ENCODE measurements around the gene RICTOR. TPM values are rescaled to one million over a fixed set of nuclear protein-coding genes. Genes with fewer than 3 reads are reported as not detected.

RICTOR gene
- total and polyA plus RNA-seq, 4 donors: 3.9 to 69.5 (median 31.7) TPM

GRCh38 chr5:39115644-39116343, 41.6 kb upstream of the RICTOR start:
- intact Hi-C loops (cut with DNase I): no loop called here
- no peaks in the 10 kb centered on the region for H3K4me1 ChIP-seq (ENCODE audit: control insufficient read depth in 1 of 2, insufficient read depth in 2 of 2, low read length in 2 of 2)
- H3K4me3 ChIP-seq (ENCODE audit: low read length in 2 of 2): no peak overlapping the region

GRCh38 chr5:39114155-39114554, 40.0 kb upstream of the RICTOR start:
- intact Hi-C loops (cut with DNase I): no loop called here
- ATAC-seq (ENCODE audit: low FRiP score): no peak

More at GRCh38 chr5:39115644-39116343, 41.6 kb upstream of the RICTOR start:
- no peaks in the 10 kb centered on the region for H3K36me3 ChIP-seq (ENCODE audit: control insufficient read depth in 1 of 2, insufficient read depth in 2 of 2, low read length in 1 of 2)
- H3K9me3 ChIP-seq (ENCODE audit: control insufficient read depth, low read length): no peaks in the 10 kb centered on the region
- WGBS, 2 donors: 56 to 58% methylated on average over 5 of the region's 5 CpGs
- H3K27me3 ChIP-seq (ENCODE audit: control insufficient read depth in 1 of 2, insufficient read depth in 2 of 2, low read length in 1 of 2): no peaks in the 10 kb centered on the region
- H3K27ac ChIP-seq (ENCODE audit: low read depth in 1 of 2, low read length in 2 of 2): no peak overlapping the region
- DNase-seq (no peak), ATAC-seq (ENCODE audit: low FRiP score) (no peak)

DNA sequence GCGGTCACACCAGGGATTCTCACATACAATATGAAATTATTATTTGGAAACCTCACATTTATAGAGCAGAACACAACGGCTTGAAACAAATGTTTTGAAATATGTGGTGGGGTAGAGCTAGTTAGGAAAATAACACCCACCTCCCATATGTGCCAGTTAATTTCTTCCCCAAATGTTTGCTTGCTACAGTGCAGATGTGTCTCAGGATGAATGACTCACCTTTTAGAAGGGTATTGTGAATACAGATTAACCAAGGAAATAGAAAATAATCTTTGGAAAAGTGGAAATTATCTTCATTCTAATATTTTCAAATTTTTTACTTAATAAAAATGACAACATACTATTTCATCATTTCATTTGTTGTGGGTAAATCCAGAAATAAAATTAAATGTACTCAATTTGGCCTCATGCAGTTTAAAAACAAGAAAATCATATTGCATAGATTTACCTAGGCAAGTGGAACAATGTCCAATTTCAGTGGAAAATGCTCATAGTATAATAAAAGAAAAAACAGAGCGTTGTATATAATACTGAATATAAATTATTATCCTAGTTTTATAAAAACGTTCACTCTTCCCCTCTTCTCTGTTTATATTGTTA, 39.3 kb upstream of the RICTOR start:
- DNase-seq (no peak), ATAC-seq (ENCODE audit: low FRiP score) (no peak)
- H3K9me3 ChIP-seq (ENCODE audit: control insufficient read depth, low read length): no peaks in the 10 kb centered on the region
- H3K4me3 ChIP-seq (ENCODE audit: low read length in 2 of 2): no peak overlapping the region
- H3K36me3 ChIP-seq (ENCODE audit: control insufficient read depth in 1 of 2, insufficient read depth in 2 of 2, low read length in 1 of 2): no peaks in the 10 kb centered on the region
- intact Hi-C loops (cut with DNase I): no loop called here
- H3K4me1 ChIP-seq (ENCODE audit: control insufficient read depth in 1 of 2, insufficient read depth in 2 of 2, low read length in 2 of 2): no peaks in the 10 kb centered on the region
- no peak overlapping the region for H3K27ac ChIP-seq (ENCODE audit: low read depth in 1 of 2, low read length in 2 of 2)
- no peaks in the 10 kb centered on the region for H3K27me3 ChIP-seq (ENCODE audit: control insufficient read depth in 1 of 2, insufficient read depth in 2 of 2, low read length in 1 of 2)
- 73 to 75% methylated on average over 4 of the region's 4 CpGs for WGBS, 2 donors

More at GRCh38 chr5:39114155-39114554, 40.0 kb upstream of the RICTOR start:
- 83 to 91% methylated on average over 4 of the region's 4 CpGs for WGBS, 2 donors
- no peak overlapping the region for H3K27ac ChIP-seq (ENCODE audit: low read depth in 1 of 2, low read length in 2 of 2)
- no peaks in the 10 kb centered on the region for H3K27me3 ChIP-seq (ENCODE audit: control insufficient read depth in 1 of 2, insufficient read depth in 2 of 2, low read length in 1 of 2)
- no peaks in the 10 kb centered on the region for H3K9me3 ChIP-seq (ENCODE audit: control insufficient read depth, low read length)
- H3K36me3 ChIP-seq (ENCODE audit: control insufficient read depth in 1 of 2, insufficient read depth in 2 of 2, low read length in 1 of 2): no peaks in the 10 kb centered on the region
- H3K4me1 ChIP-seq (ENCODE audit: control insufficient read depth in 1 of 2, insufficient read depth in 2 of 2, low read length in 2 of 2): no peaks in the 10 kb centered on the region
- no peak for DNase-seq
- no peak overlapping the region for H3K4me3 ChIP-seq (ENCODE audit: low read length in 2 of 2)

- no peak overlapping the region for H3K27ac ChIP-seq (ENCODE audit: low read depth in 1 of 2, low read length in 2 of 2)
- no peaks in the 10 kb centered on the region for H3K36me3 ChIP-seq (ENCODE audit: control insufficient read depth in 1 of 2, insufficient read depth in 2 of 2, low read length in 1 of 2)
- no peaks in the 10 kb centered on the region for H3K9me3 ChIP-seq (ENCODE audit: control insufficient read depth, low read length)
- H3K4me3 ChIP-seq (ENCODE audit: low read length in 2 of 2): no peak overlapping the region
- DNase-seq (no peak), ATAC-seq (ENCODE audit: low FRiP score) (no peak)
- intact Hi-C loops (cut with DNase I): no loop called here
- WGBS, 2 donors: 74 to 84% methylated on average over 2 of the region's 2 CpGs
- no peaks in the 10 kb centered on the region for H3K4me1 ChIP-seq (ENCODE audit: control insufficient read depth in 1 of 2, insufficient read depth in 2 of 2, low read length in 2 of 2)
- no peaks in the 10 kb centered on the region for H3K27me3 ChIP-seq (ENCODE audit: control insufficient read depth in 1 of 2, insufficient read depth in 2 of 2, low read length in 1 of 2)
These were observed 35.4 kb upstream of the RICTOR start for GRCh38 chr5:39109606-39110005.

GRCh38 chr5:39108987-39109386, 34.8 kb upstream of the RICTOR start:
- Histone ChIP-seq H3K4me1 (ENCODE audit: control insufficient read depth in 1 of 2, insufficient read depth in 2 of 2, low read length in 2 of 2) (no peaks in the 10 kb centered on the region), H3K9me3 (ENCODE audit: control insufficient read depth, low read length) (no peaks in the 10 kb centered on the region), H3K36me3 (ENCODE audit: control insufficient read depth in 1 of 2, insufficient read depth in 2 of 2, low read length in 1 of 2) (no peaks in the 10 kb centered on the region), H3K27me3 (ENCODE audit: control insufficient read depth in 1 of 2, insufficient read depth in 2 of 2, low read length in 1 of 2) (no peaks in the 10 kb centered on the region), H3K27ac (ENCODE audit: low read depth in 1 of 2, low read length in 2 of 2) (no peak overlapping the region), H3K4me3 (ENCODE audit: low read length in 2 of 2) (no peak overlapping the region)
- no peak for DNase-seq
- ATAC-seq (ENCODE audit: low FRiP score): no peak
- intact Hi-C loops (cut with DNase I): no loop called here
- 83 to 87% methylated on average over 3 of the region's 3 CpGs for WGBS, 2 donors

GRCh38 chr5:39107350-39107749, 33.2 kb upstream of the RICTOR start:
- no peaks in the 10 kb centered on the region for H3K36me3 ChIP-seq (ENCODE audit: control insufficient read depth in 1 of 2, insufficient read depth in 2 of 2, low read length in 1 of 2)
- H3K4me3 ChIP-seq (ENCODE audit: low read length in 2 of 2): no peak overlapping the region
- intact Hi-C loops (cut with DNase I): no loop called here
- no peaks in the 10 kb centered on the region for H3K9me3 ChIP-seq (ENCODE audit: control insufficient read depth, low read length)
- no peaks in the 10 kb centered on the region for H3K27me3 ChIP-seq (ENCODE audit: control insufficient read depth in 1 of 2, insufficient read depth in 2 of 2, low read length in 1 of 2)
- H3K4me1 ChIP-seq (ENCODE audit: control insufficient read depth in 1 of 2, insufficient read depth in 2 of 2, low read length in 2 of 2): no peaks in the 10 kb centered on the region
- ATAC-seq (ENCODE audit: low FRiP score): no peak
- H3K27ac ChIP-seq (ENCODE audit: low read depth in 1 of 2, low read length in 2 of 2): no peak overlapping the region
- DNase-seq: no peak

DNA sequence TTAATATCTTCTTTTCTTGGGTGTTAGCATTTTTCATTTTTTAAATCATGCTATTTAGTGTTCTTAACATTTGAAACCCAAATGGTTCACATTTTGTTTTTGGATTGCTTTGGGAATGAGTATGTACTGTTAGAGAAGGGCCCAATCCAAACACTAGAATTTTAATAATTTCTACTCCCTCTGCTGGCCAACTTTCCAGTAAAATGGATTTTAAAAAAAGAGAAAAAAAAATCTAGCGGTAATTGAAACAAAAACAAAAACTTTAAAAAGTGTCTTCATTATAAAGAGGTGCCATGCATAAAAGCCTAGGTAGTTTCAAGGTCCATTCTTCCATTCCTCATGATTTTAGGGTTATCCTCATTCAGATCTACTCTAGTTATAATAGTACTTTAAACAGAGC, 32.1 kb upstream of the RICTOR start:
- intact Hi-C loops (cut with DNase I): no loop called here
- ATAC-seq (ENCODE audit: low FRiP score): no peak
- no peak overlapping the region for H3K27ac ChIP-seq (ENCODE audit: low read depth in 1 of 2, low read length in 2 of 2)
- no peak for DNase-seq
- no peaks in the 10 kb centered on the region for H3K36me3 ChIP-seq (ENCODE audit: control insufficient read depth in 1 of 2, insufficient read depth in 2 of 2, low read length in 1 of 2)
- no peak overlapping the region for H3K4me3 ChIP-seq (ENCODE audit: low read length in 2 of 2)
- no peaks in the 10 kb centered on the region for H3K27me3 ChIP-seq (ENCODE audit: control insufficient read depth in 1 of 2, insufficient read depth in 2 of 2, low read length in 1 of 2)
- no peaks in the 10 kb centered on the region for H3K4me1 ChIP-seq (ENCODE audit: control insufficient read depth in 1 of 2, insufficient read depth in 2 of 2, low read length in 2 of 2)
- WGBS, 2 donors: 29 to 39% methylated on average over 1 of the region's 1 CpG
- H3K9me3 ChIP-seq (ENCODE audit: control insufficient read depth, low read length): no peaks in the 10 kb centered on the region

GRCh38 chr5:39104221-39104620, 30.0 kb upstream of the RICTOR start:
- DNase-seq (no peak), ATAC-seq (ENCODE audit: low FRiP score) (no peak)
- no peaks in the 10 kb centered on the region for H3K27me3 ChIP-seq (ENCODE audit: control insufficient read depth in 1 of 2, insufficient read depth in 2 of 2, low read length in 1 of 2)
- 53% methylated on average over 1 of the region's 1 CpG for WGBS, 2 donors
- no peaks in the 10 kb centered on the region for H3K9me3 ChIP-seq (ENCODE audit: control insufficient read depth, low read length)
- no peaks in the 10 kb centered on the region for H3K4me1 ChIP-seq (ENCODE audit: control insufficient read depth in 1 of 2, insufficient read depth in 2 of 2, low read length in 2 of 2)
- no peak overlapping the region for H3K4me3 ChIP-seq (ENCODE audit: low read length in 2 of 2)
- no peaks in the 10 kb centered on the region for H3K36me3 ChIP-seq (ENCODE audit: control insufficient read depth in 1 of 2, insufficient read depth in 2 of 2, low read length in 1 of 2)
- intact Hi-C loops (cut with DNase I): no loop called here
- H3K27ac ChIP-seq (ENCODE audit: low read depth in 1 of 2, low read length in 2 of 2): no peak overlapping the region

GRCh38 chr5:39102684-39103155, 28.5 kb upstream of the RICTOR start:
- H3K9me3 ChIP-seq (ENCODE audit: control insufficient read depth, low read length): no peaks in the 10 kb centered on the region
- H3K27ac ChIP-seq (ENCODE audit: low read depth in 1 of 2, low read length in 2 of 2): no peak overlapping the region
- intact Hi-C loops (cut with DNase I): no loop called here
- WGBS, 2 donors: 89 to 99% methylated on average over 4 of the region's 4 CpGs
- no peaks in the 10 kb centered on the region for H3K36me3 ChIP-seq (ENCODE audit: control insufficient read depth in 1 of 2, insufficient read depth in 2 of 2, low read length in 1 of 2)
- no peaks in the 10 kb centered on the region for H3K27me3 ChIP-seq (ENCODE audit: control insufficient read depth in 1 of 2, insufficient read depth in 2 of 2, low read length in 1 of 2)
- ATAC-seq (ENCODE audit: low FRiP score) (no peak), DNase-seq (no peak)
- H3K4me3 ChIP-seq (ENCODE audit: low read length in 2 of 2): no peak overlapping the region
- H3K4me1 ChIP-seq (ENCODE audit: control insufficient read depth in 1 of 2, insufficient read depth in 2 of 2, low read length in 2 of 2): no peaks in the 10 kb centered on the region

Data from aorta (tissue), 5 donors.